Esophagus squamous epithelium (tissue), 5 donors: ENCODE measurements around the gene BICDL2. TPM values are rescaled to one million over a fixed set of nuclear protein-coding genes. Genes with fewer than 3 reads are reported as not detected.
A peak's percentile ranks its signal among the peaks of the same experiment; 100 is the strongest.

Experiments
- DNase-seq: peaks from one replicate; lab custom pipeline; 2025; lab: John Stamatoyannopoulos, UW
- H3K27ac ChIP-seq, 4 donors: fragments of 200-600 bp; sonication (generic); one replicate each; pipeline ENCODE4 v1.5.1; 2016 to 2019; ENCODE audit warnings: mild to moderate bottlenecking in 1 of 4
- H3K27me3 ChIP-seq, 4 donors: fragments of 200-600 bp; sonication (generic); 1 replicate in 3 of 4; 2 replicates in 1 of 4; pipeline versions ENCODE4 v1.5.1 to v1.6.0; 2017 to 2021; ENCODE audit warnings: antibody characterized with exemption in 1 of 4
- H3K36me3 ChIP-seq, 3 donors: fragments of 200-600 bp; sonication (generic); one replicate each; pipeline ENCODE4 v1.5.1; 2016 to 2019
- H3K4me1 ChIP-seq, 3 donors: fragments of 200-600 bp; sonication (generic); one replicate each; pipeline ENCODE4 v1.5.1; 2017 to 2019
- H3K4me3 ChIP-seq, 4 donors: fragments of 200-600 bp; sonication (generic); 1 replicate in 3 of 4; 2 replicates in 1 of 4; pipeline ENCODE4 v1.5.1; 2016 to 2019; ENCODE audit warnings: mild to moderate bottlenecking in 2 of 4, moderate library complexity in 1 of 4
- H3K9me3 ChIP-seq, 3 donors: fragments of 200-600 bp; sonication (generic); one replicate each; pipeline ENCODE4 v1.5.1; 2016 to 2019
- CTCF ChIP-seq, 6 experiments: fragments of 450-650 bp in 4 of 6; fragments of 200-600 bp in 2 of 6; sonication (generic) in 2 of 6; IDR thresholded peaks; one replicate each; pipeline ENCODE4 v1.5.1; 2016 to 2019; ENCODE audit warnings: antibody characterized with exemption in 6 of 6, mild to moderate bottlenecking in 4 of 6, moderate library complexity in 4 of 6
- POLR2A ChIP-seq, 4 donors: fragments of 450-650 bp; IDR thresholded peaks; one replicate each; pipeline ENCODE4 v1.6.1; 2017; ENCODE audit warnings: antibody characterized with exemption in 4 of 4, mild to moderate bottlenecking in 4 of 4, moderate library complexity in 3 of 4
- WGBS, 2 donors: methylation state at CpG; one replicate each; pipeline ENCODE4 v1.1.5; 2018; 5-methylcytosine and 5-hydroxymethylcytosine counted together
- intact Hi-C: fragments of 100-400 bp; cut with DNase I; formaldehyde crosslinking; loops from one replicate; pipeline ENCODE4 v1.15.0; 2022
- total RNA-seq, 4 donors: library from RNA; depleted of rRNA; stranded (reverse); fragments of >200 nt; gene quantifications; one replicate each; pipeline ENCODE4 v1.1.0, GENCODE V29; 2016
- donor health status: DM: yes; HTN: yes; CAD: no.

Gene BICDL2
- total RNA-seq, 4 donors from 2014 or later = 54.9 to 204 (median 96.4) TPM

GRCh38 chr16:3026003-3026378, 10.8 kb downstream of the BICDL2 start:
- peaks cover 48 to 80% (median 51%) of the 10 kb centered on the region in 3 donors for H3K4me1 ChIP-seq
- no peak overlapping the region for H3K27ac ChIP-seq
- H3K36me3 ChIP-seq = peaks cover 5 to 39% (median 9%) of the 10 kb centered on the region in 3 donors
- no peaks in the 10 kb centered on the region for H3K9me3 ChIP-seq
- no peak overlapping the region for H3K4me3 ChIP-seq
- peaks cover 0 to 28% (median 0%) of the 10 kb centered on the region in 4 donors for H3K27me3 ChIP-seq
- TF ChIP-seq CTCF (IDR thresholded peaks at IDR 0.05) (no peak), POLR2A (IDR thresholded peaks at IDR 0.05) (no peak)
- WGBS, 2 donors = 85 to 91% methylated on average over 5 to 6 of the region's 8 CpGs
- no peak for DNase-seq
- intact Hi-C loops = no loop called here

DNA sequence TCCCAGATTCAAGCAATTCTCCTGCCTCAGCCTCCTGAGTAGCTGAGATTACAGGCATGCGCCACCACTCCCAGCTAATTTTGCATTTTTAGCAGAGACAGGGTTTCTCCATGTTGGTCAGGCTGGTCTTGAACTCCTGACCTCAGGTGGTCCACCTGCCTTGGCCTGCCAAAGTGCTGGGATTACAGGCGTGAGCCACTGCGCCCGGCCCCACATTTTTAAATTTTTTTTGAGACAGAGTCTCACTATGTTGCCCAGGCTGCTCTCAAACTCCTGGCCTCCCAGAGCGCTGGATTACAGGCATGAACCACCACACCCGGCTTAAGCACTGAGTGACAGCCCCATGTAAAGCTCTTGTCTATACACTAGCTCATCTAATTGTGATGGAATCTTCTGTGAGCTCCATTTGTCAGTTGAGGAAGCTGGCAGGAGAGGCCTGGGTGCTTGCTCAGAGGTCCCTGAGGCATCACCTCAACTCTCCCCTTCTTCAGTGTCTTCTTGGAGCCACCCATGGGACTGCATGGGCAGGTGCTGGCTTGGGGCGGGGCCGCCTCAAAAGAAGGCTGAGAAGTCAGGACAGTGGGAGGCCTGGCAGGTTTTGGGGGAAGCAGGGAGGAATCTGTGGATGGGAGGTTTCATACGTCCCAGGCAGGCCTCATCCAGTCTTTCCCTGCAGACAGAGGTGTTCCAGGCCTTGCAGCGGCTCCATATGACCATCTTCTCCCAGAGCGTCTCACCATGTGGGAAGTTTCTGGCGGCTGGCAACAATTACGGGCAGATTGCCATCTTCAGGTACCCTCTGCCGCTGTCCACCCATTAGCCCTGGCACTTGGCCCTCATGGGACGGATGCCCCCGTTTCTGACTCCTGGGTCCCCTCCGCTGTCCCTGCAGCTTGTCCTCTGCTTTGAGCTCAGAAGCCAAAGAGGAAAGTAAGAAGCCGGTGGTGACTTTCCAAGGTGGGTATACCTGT, 11.4 kb downstream of the BICDL2 start:
- Histone ChIP-seq H3K4me3 (no peak overlapping the region), H3K9me3 (no peaks in the 10 kb centered on the region), H3K27ac (no peak overlapping the region), H3K4me1 (peaks cover 52 to 80% (median 56%) of the 10 kb centered on the region in 3 donors), H3K36me3 (peaks cover 5 to 32% (median 9%) of the 10 kb centered on the region in 3 donors), H3K27me3 (peaks cover 0 to 21% (median 0%) of the 10 kb centered on the region in 4 donors)
- intact Hi-C loops = no loop called here
- WGBS, 2 donors = 89 to 90% methylated on average over 12 to 15 of the region's 18 CpGs
- DNase-seq = no peak
- TF ChIP-seq POLR2A (IDR thresholded peaks at IDR 0.05) = no peak
- TF ChIP-seq CTCF (IDR thresholded peaks at IDR 0.05) = no peak

DNA sequence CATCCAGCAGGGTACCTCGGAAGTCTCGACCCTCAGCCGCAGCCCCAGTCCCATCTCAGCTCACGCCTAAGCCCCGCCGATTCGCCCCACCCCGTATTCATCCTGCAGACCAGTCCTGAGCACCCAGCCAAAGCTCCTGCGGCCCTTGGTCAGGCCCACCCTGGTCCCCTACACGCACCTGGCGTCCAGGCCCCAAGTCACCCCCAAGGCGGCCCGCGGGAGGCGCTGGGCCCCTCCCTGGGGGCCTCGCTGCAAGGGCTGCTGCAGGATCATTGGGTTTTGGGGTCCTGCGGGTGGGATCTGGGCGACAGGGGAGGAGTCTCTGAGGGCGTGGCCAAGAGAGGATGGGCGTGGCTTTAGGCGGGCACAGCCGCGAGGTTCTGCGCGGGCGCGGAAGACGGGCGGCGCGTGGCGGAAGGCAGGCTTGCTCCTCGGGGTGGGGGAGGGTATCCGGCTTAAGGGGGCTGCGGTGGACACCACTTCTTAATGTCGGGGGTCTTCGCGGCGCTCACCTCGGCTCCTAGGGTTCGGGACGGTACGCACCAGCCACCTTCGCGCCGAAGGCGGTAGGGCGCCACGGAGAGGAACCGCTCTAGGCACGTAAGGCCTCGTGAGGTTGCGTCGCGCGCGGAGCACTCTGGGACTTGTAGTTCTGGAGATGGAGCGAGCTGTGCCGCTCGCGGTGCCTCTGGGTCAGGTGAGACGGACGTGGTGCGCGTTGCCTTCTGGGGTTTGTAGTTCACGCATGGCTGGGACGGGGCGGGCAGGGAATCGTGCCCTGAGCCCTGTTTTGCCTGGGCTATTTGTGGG, 12.9 kb downstream of the BICDL2 start, which contains the start of the genes HCFC1R1 and THOC6:
Gene HCFC1R1 (minus strand): TSS at position 274 of the 810 bp plus-strand sequence. CDS start 1 bp downstream, at position 273.
Gene THOC6 (plus strand): TSS at position 367 of the 810 bp plus-strand sequence. CDS start 292 bp downstream, at position 659.
- Histone ChIP-seq H3K9me3 (no peaks in the 10 kb centered on the region), H3K4me3 (peak within 1 kb of the TSS; percentile 42 to 79 (median 72)), H3K4me1 (peaks cover 48 to 77% (median 55%) of the 10 kb centered on the region in 3 donors), H3K36me3 (peaks cover 5 to 29% (median 9%) of the 10 kb centered on the region in 3 donors), H3K27me3 (peaks cover 0 to 13% (median 0%) of the 10 kb centered on the region in 4 donors), H3K27ac (peak within 1 kb of the TSS; percentile 92 to 98 (median 96))
- WGBS, 2 donors = 0 to 1% methylated on average over 19 to 27 of the region's 69 CpGs
- intact Hi-C loops = no loop called here
- TF ChIP-seq CTCF (IDR thresholded peaks at IDR 0.05) (peak in 2 of 6 experiments; percentile 2 to 33), POLR2A (IDR thresholded peaks at IDR 0.05) (peak in 2 of 4 donors; percentile 62 to 66)
- DNase-seq = peak; percentile 93

GRCh38 chr16:3023415-3023668, 13.4 kb downstream of the BICDL2 start:
- Histone ChIP-seq H3K4me1 (peaks cover 42 to 76% (median 51%) of the 10 kb centered on the region in 3 donors), H3K4me3 (peak overlapping the region; percentile 42 to 79 (median 72)), H3K9me3 (no peaks in the 10 kb centered on the region), H3K27ac (peak overlapping the region; percentile 92 to 98 (median 96)), H3K27me3 (peaks cover 0 to 13% (median 0%) of the 10 kb centered on the region in 4 donors), H3K36me3 (peaks cover 5 to 29% (median 9%) of the 10 kb centered on the region in 3 donors)
- intact Hi-C loops = no loop called here
- 11 to 20% methylated on average over 3 of the region's 6 CpGs for WGBS, 2 donors
- no peak for DNase-seq
- no peak for TF ChIP-seq CTCF (IDR thresholded peaks at IDR 0.05)
- TF ChIP-seq POLR2A (IDR thresholded peaks at IDR 0.05) = no peak
